Measurements from ENCODE around the gene RC3H1. TPM values are rescaled to one million over a fixed set of nuclear protein-coding genes. Genes with fewer than 3 reads are reported as not detected.
"Not testable (repeated sequence)": the region's sequence is repeated elsewhere in the genome, so short reads cannot be mapped to it uniquely, and the experiment has no call there.

Gene RC3H1
- total RNA-seq, 1 experiment from 2014 or later = 29.2 TPM

- H3K36me3 Mint-ChIP-seq (ENCODE audit: insufficient read depth, unreplicated experiment) = no peaks in the 10 kb centered on the region
- no TSS peak for BruUV-seq (replicated peaks)
- H3K4me1 ChIP-seq = no peaks in the 10 kb centered on the region
- no peaks in the 10 kb centered on the region for H3K9me3 Mint-ChIP-seq (ENCODE audit: unreplicated experiment)
- H3K27me3 Mint-ChIP-seq (ENCODE audit: insufficient read depth, unreplicated experiment) = no peaks in the 10 kb centered on the region
- H3K27me3 ChIP-seq (replicated peaks; ENCODE audit: control insufficient read depth, insufficient read depth, low read length) = no peaks in the 10 kb centered on the region
- H3K4me1 Mint-ChIP-seq (ENCODE audit: low read depth, unreplicated experiment) = no peaks in the 10 kb centered on the region
- ChIA-PET POLR2A (no interaction called here), CTCF (no interaction called here)
- TF ChIP-seq, protein P1, sequence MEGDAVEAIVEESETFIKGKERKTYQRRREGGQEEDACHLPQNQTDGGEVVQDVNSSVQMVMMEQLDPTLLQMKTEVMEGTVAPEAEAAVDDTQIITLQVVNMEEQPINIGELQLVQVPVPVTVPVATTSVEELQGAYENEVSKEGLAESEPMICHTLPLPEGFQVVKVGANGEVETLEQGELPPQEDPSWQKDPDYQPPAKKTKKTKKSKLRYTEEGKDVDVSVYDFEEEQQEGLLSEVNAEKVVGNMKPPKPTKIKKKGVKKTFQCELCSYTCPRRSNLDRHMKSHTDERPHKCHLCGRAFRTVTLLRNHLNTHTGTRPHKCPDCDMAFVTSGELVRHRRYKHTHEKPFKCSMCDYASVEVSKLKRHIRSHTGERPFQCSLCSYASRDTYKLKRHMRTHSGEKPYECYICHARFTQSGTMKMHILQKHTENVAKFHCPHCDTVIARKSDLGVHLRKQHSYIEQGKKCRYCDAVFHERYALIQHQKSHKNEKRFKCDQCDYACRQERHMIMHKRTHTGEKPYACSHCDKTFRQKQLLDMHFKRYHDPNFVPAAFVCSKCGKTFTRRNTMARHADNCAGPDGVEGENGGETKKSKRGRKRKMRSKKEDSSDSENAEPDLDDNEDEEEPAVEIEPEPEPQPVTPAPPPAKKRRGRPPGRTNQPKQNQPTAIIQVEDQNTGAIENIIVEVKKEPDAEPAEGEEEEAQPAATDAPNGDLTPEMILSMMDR (IDR thresholded peaks at IDR 0.05; ENCODE audit: insufficient read depth in 1 of 2, low read depth in 1 of 2, low read length in 1 of 2, severe bottlenecking in 1 of 2, unreplicated experiment in 1 of 2) = no peak
- no peak overlapping the region for H3K4me3 Mint-ChIP-seq (ENCODE audit: unreplicated experiment)
- intact Hi-C loops (cut with micrococcal nuclease; ENCODE audit: unreplicated experiment) = no loop called here
- no peaks in the 10 kb centered on the region for H3K36me3 ChIP-seq (ENCODE audit: control insufficient read depth, insufficient read depth, low read length)
- no peak for DNase-seq
- H3K4me3 ChIP-seq (ENCODE audit: low read depth, low read length) = no peak overlapping the region
- H3K9me3 ChIP-seq = no peaks in the 10 kb centered on the region
- H3K27ac Mint-ChIP-seq (ENCODE audit: unreplicated experiment) = no peak overlapping the region
Measured at GRCh38 chr1:174049514-174049913, 27.4 kb upstream of the RC3H1 start.

GRCh38 chr1:174044418-174045222 is 22.5 kb upstream of the RC3H1 start:
- intact Hi-C loops (cut with micrococcal nuclease; ENCODE audit: unreplicated experiment) = no loop called here
- Mint-ChIP-seq H3K27ac (ENCODE audit: unreplicated experiment) (no peak overlapping the region), H3K27me3 (ENCODE audit: insufficient read depth, unreplicated experiment) (no peaks in the 10 kb centered on the region), H3K4me1 (ENCODE audit: low read depth, unreplicated experiment) (no peaks in the 10 kb centered on the region), H3K36me3 (ENCODE audit: insufficient read depth, unreplicated experiment) (no peaks in the 10 kb centered on the region), H3K9me3 (ENCODE audit: unreplicated experiment) (no peaks in the 10 kb centered on the region), H3K4me3 (ENCODE audit: unreplicated experiment) (no peak overlapping the region)
- H3K27me3 ChIP-seq (replicated peaks; ENCODE audit: control insufficient read depth, insufficient read depth, low read length) = no peaks in the 10 kb centered on the region
- ChIA-PET POLR2A (no interaction called here), CTCF (no interaction called here)
- TF ChIP-seq, protein P1 (IDR thresholded peaks at IDR 0.05; ENCODE audit: insufficient read depth in 1 of 2, low read depth in 1 of 2, low read length in 1 of 2, severe bottlenecking in 1 of 2, unreplicated experiment in 1 of 2) = no peak
- H3K4me1 ChIP-seq = no peaks in the 10 kb centered on the region
- no peaks in the 10 kb centered on the region for H3K36me3 ChIP-seq (ENCODE audit: control insufficient read depth, insufficient read depth, low read length)
- no peaks in the 10 kb centered on the region for H3K9me3 ChIP-seq
- H3K4me3 ChIP-seq (ENCODE audit: low read depth, low read length) = no peak overlapping the region
- BruUV-seq (replicated peaks) = no TSS peak
- no peak for DNase-seq

- H3K27me3 Mint-ChIP-seq (ENCODE audit: insufficient read depth, unreplicated experiment) = not testable (repeated sequence)
Measured at GRCh38 chr1:174042509-174042908, 20.4 kb upstream of the RC3H1 start.

More at GRCh38 chr1:174042509-174042908, 20.4 kb upstream of the RC3H1 start:
- H3K36me3 Mint-ChIP-seq (ENCODE audit: insufficient read depth, unreplicated experiment); H3K27ac Mint-ChIP-seq (ENCODE audit: unreplicated experiment); H3K9me3 ChIP-seq; H3K4me3 ChIP-seq (ENCODE audit: low read depth, low read length); H3K9me3 Mint-ChIP-seq (ENCODE audit: unreplicated experiment); H3K4me1 Mint-ChIP-seq (ENCODE audit: low read depth, unreplicated experiment); H3K4me3 Mint-ChIP-seq (ENCODE audit: unreplicated experiment); intact Hi-C loops (cut with micrococcal nuclease; ENCODE audit: unreplicated experiment); H3K4me1 ChIP-seq; H3K27me3 ChIP-seq (replicated peaks; ENCODE audit: control insufficient read depth, insufficient read depth, low read length); H3K36me3 ChIP-seq (ENCODE audit: control insufficient read depth, insufficient read depth, low read length); BruUV-seq (replicated peaks); DNase-seq; CTCF ChIA-PET; POLR2A ChIA-PET: not testable (repeated sequence)
